Left renal cortex interstitium (tissue), 4 donors: ENCODE data around the gene RPUSD1. TPM values are rescaled to one million over a fixed set of nuclear protein-coding genes. Genes with fewer than 3 reads are reported as not detected.
"Not testable (repeated sequence)": the region's sequence is repeated elsewhere in the genome, so short reads cannot be mapped to it uniquely, and the experiment has no call there.

Experiments
- DNase-seq, 4 donors: peaks; one replicate each; pipeline ENCODE4 v3.0.0-alpha.2; 2013; ENCODE audit warnings: low read depth in 4 of 4, low spot score in 2 of 4, missing footprints in 1 of 4
- polyA plus RNA-seq, 4 donors: library from polyadenylated mRNA; unstranded; fragments of 120-200 nt; gene quantifications; one replicate each; pipeline ENCODE4 v1.2.1, GENCODE V29; 2013; ENCODE audit not compliant: insufficient read length in 4 of 4

Gene RPUSD1
- polyA plus RNA-seq, 4 donors = 9.7 to 18.5 (median 16.5) TPM

GRCh38 chr16:751152-752006 is 36.8 kb downstream of the RPUSD1 start:
- no peak for DNase-seq

- no peak for DNase-seq
These were observed 37.7 kb downstream of the RPUSD1 start for GRCh38 chr16:750485-750884.

GRCh38 chr16:749010-749409 is 39.2 kb downstream of the RPUSD1 start:
- DNase-seq = no peak

GRCh38 chr16:747978-748746 is 40.0 kb downstream of the RPUSD1 start:
- DNase-seq = no peak

GRCh38 chr16:746637-747036 is 41.5 kb downstream of the RPUSD1 start:
- DNase-seq = no peak

GRCh38 chr16:745739-746138 is 42.4 kb downstream of the RPUSD1 start:
- DNase-seq = no peak

- no peak for DNase-seq
These were observed 44.2 kb downstream of the RPUSD1 start for GRCh38 chr16:743794-744500.

- DNase-seq = not testable (repeated sequence)
These were observed 45.3 kb downstream of the RPUSD1 start for GRCh38 chr16:742894-743293.

- DNase-seq = no peak
These were observed 46.1 kb downstream of the RPUSD1 start for GRCh38 chr16:741986-742629.

- DNase-seq = peak in 3 of 4 donors; percentile 74 to 77 (median 75)
These were observed 47.2 kb downstream of the RPUSD1 start, which contains the start of gene CIAO3 for GRCh38 chr16:740764-741505. TSS of gene CIAO3 (minus strand) at chr16:740997. CDS start at chr16:740985, 12 bp downstream.

- DNase-seq = no peak
These were observed 47.8 kb downstream of the RPUSD1 start for GRCh38 chr16:740459-740763.

- DNase-seq = no peak
These were observed 48.4 kb downstream of the RPUSD1 start for GRCh38 chr16:739560-740458.

GRCh38 chr16:736936-737481 is 51.2 kb downstream of the RPUSD1 start:
- no peak for DNase-seq

GRCh38 chr16:735982-736453 is 52.2 kb downstream of the RPUSD1 start:
- DNase-seq = no peak

GRCh38 chr16:734981-735881 is 53.0 kb downstream of the RPUSD1 start:
- DNase-seq = no peak
